Neural cell (in vitro differentiated cells): ENCODE results near the gene RENBP. TPM values are rescaled to one million over a fixed set of nuclear protein-coding genes. Genes with fewer than 3 reads are reported as not detected.

Experiments used
- H2AFZ ChIP-seq: fragments of 200-600, 300-800 bp; sonication (generic), shearing (Covaris generic); 2 replicates; pipeline ENCODE4 v1.6.0; 2014; ENCODE audit warnings: low read depth, mild to moderate bottlenecking, antibody characterized with exemption, low read length, moderate library complexity
- H3F3A ChIP-seq: fragments of 200-600 bp; shearing (Covaris generic); 2 replicates; pipeline ENCODE4 v1.6.1; 2016; ENCODE audit warnings: mild to moderate bottlenecking, moderate library complexity, mixed read lengths, antibody characterized with exemption, low read length; ENCODE audit not compliant: insufficient read depth, poor library complexity, severe bottlenecking
- H3K27ac ChIP-seq: fragments of 200-600, 300-800 bp; sonication (generic), shearing (Covaris generic); 2 replicates; pipeline ENCODE4 v1.5.1; 2014; ENCODE audit warnings: mild to moderate bottlenecking, low read length, moderate library complexity
- H3K27me3 ChIP-seq: fragments of 300-800, 200-600 bp; sonication (generic), shearing (Covaris generic); 2 replicates; pipeline ENCODE4 v1.6.0; 2014; ENCODE audit warnings: mild to moderate bottlenecking, low read depth, low read length, moderate library complexity; ENCODE audit not compliant: insufficient read depth
- H3K36me3 ChIP-seq: fragments of 300-800, 200-600 bp; sonication (generic), shearing (Covaris generic); 2 replicates; pipeline ENCODE4 v1.5.1; 2014; ENCODE audit warnings: mild to moderate bottlenecking, antibody characterized with exemption, low read length, moderate library complexity; ENCODE audit not compliant: insufficient read depth
- H3K4me2 ChIP-seq: fragments of 300-800, 200-600 bp; sonication (generic), shearing (Covaris generic); 2 replicates; pipeline ENCODE4 v1.6.0; 2014; ENCODE audit warnings: mild to moderate bottlenecking, low read length
- H3K4me3 ChIP-seq: fragments of 300-800, 200-600 bp; sonication (generic), shearing (Covaris generic); 2 replicates; pipeline ENCODE4 v1.5.1; 2014; ENCODE audit warnings: mild to moderate bottlenecking, low read length, moderate library complexity
- H3K79me2 ChIP-seq: fragments of 200-600 bp; shearing (Covaris generic); replicated peaks from 2 replicates; pipeline ENCODE4 v1.6.0; 2014; ENCODE audit warnings: mild to moderate bottlenecking, low read length, moderate library complexity; ENCODE audit not compliant: insufficient read depth
- H3K9ac ChIP-seq: fragments of 300-800, 200-600 bp; sonication (generic), shearing (Covaris generic); 2 replicates; pipeline ENCODE4 v1.6.1; 2016; ENCODE audit warnings: mild to moderate bottlenecking, low read length, mixed read lengths
- H3K9me2 ChIP-seq: fragments of 200-600 bp; shearing (Covaris generic); 2 replicates; pipeline ENCODE4 v1.6.1; 2016; ENCODE audit warnings: mild to moderate bottlenecking, low read length, mixed read lengths; ENCODE audit not compliant: insufficient read depth
- H3K9me3 ChIP-seq: fragments of 200-600, 300-800 bp; sonication (generic), shearing (Covaris generic); 2 replicates; pipeline ENCODE4 v1.6.1; 2016; ENCODE audit warnings: mild to moderate bottlenecking, mixed run types, low read length, moderate library complexity, mixed read lengths
- H4K20me1 ChIP-seq: fragments of 200-600 bp; shearing (Covaris generic); 2 replicates; pipeline ENCODE4 v1.6.1; 2016; ENCODE audit warnings: mild to moderate bottlenecking, mixed run types; ENCODE audit not compliant: insufficient read depth
- CTCF ChIP-seq: fragments of 450-650 bp; IDR thresholded peaks from 2 replicates; pipeline ENCODE4 v1.5.1; 2014; ENCODE audit warnings: antibody characterized with exemption, mild to moderate bottlenecking, moderate library complexity; ENCODE audit not compliant: poor library complexity, severe bottlenecking
- EP300 ChIP-seq: fragments of 450-650 bp; conservative IDR thresholded peaks from 2 replicates; pipeline ENCODE4 v1.6.1; 2014; ENCODE audit warnings: antibody characterized with exemption, mild to moderate bottlenecking, moderate library complexity; ENCODE audit not compliant: poor library complexity, severe bottlenecking
- EZH2 ChIP-seq: fragments of 200-600, 300-800 bp; shearing (Covaris generic), sonication (generic); IDR thresholded peaks from 2 replicates; pipeline ENCODE4 v1.6.1; 2014; ENCODE audit warnings: antibody characterized with exemption, low read length, borderline replicate concordance, mild to moderate bottlenecking; ENCODE audit not compliant: insufficient read depth, poor library complexity, severe bottlenecking
- MXI1 ChIP-seq: fragments of 450-650 bp; conservative IDR thresholded peaks from 2 replicates; pipeline ENCODE4 v1.6.1; 2014; ENCODE audit warnings: antibody characterized with exemption, mild to moderate bottlenecking; ENCODE audit not compliant: poor library complexity, severe bottlenecking
- POLR2AphosphoS5 ChIP-seq: IDR thresholded peaks from 2 replicates; pipeline ENCODE4 v1.6.1; 2012
- RAD21 ChIP-seq: fragments of 450-650 bp; conservative IDR thresholded peaks from 2 replicates; pipeline ENCODE4 v1.6.1; 2014; ENCODE audit warnings: antibody characterized with exemption, mild to moderate bottlenecking, moderate library complexity
- REST ChIP-seq: IDR thresholded peaks from 2 replicates; pipeline ENCODE4 v1.6.1; 2012; ENCODE audit warnings: borderline replicate concordance
- SMC3 ChIP-seq: fragments of 450-650 bp; conservative IDR thresholded peaks from 2 replicates; pipeline ENCODE4 v1.6.1; 2014; ENCODE audit warnings: antibody characterized with exemption, mild to moderate bottlenecking, moderate library complexity; ENCODE audit not compliant: poor library complexity
- TAF1 ChIP-seq: IDR thresholded peaks from 2 replicates; pipeline ENCODE4 v1.6.1; 2012; ENCODE audit warnings: low read depth
- polyA plus RNA-seq: library from polyadenylated mRNA; depleted of rRNA; stranded (reverse); fragments of >200 nt; gene quantifications from 2 replicates; pipeline ENCODE4 v1.2.3, GENCODE V29; 2014

RENBP gene
- polyA plus RNA-seq, 1 donor from 2014 or later: 0.89 TPM

GRCh38 chrX:153970357-153971123, 26.1 kb upstream of the RENBP start:
- Histone ChIP-seq H3K4me3 (peak overlapping the region; percentile 85), H3K9ac (peak overlapping the region; percentile 98), H2AFZ (no peak overlapping the region), H3F3A (no peaks in the 10 kb centered on the region), H4K20me1 (no peaks in the 10 kb centered on the region), H3K79me2 (peaks cover 26% of the 10 kb centered on the region), H3K9me2 (no peaks in the 10 kb centered on the region), H3K27me3 (no peaks in the 10 kb centered on the region), H3K9me3 (no peaks in the 10 kb centered on the region), H3K27ac (peak overlapping the region; percentile 98), H3K36me3 (no peaks in the 10 kb centered on the region), H3K4me2 (no peak overlapping the region)
- peak; percentile 78 for TF ChIP-seq MXI1
- TF ChIP-seq POLR2AphosphoS5: peak; percentile 79
- no peak for TF ChIP-seq RAD21

- peaks cover 28% of the 10 kb centered on the region for H3K79me2 ChIP-seq
- peak overlapping the region; percentile 70 for H3K4me2 ChIP-seq
- no peaks in the 10 kb centered on the region for H3K9me2 ChIP-seq
- TF ChIP-seq TAF1 (no peak), SMC3 (no peak), EZH2 (no peak), RAD21 (no peak), MXI1 (no peak), POLR2AphosphoS5 (no peak), REST (no peak)
- no peaks in the 10 kb centered on the region for H3F3A ChIP-seq
- peak overlapping the region; percentile 98 for H3K9ac ChIP-seq
- H3K36me3 ChIP-seq: no peaks in the 10 kb centered on the region
- H4K20me1 ChIP-seq: no peaks in the 10 kb centered on the region
- H3K27me3 ChIP-seq: no peaks in the 10 kb centered on the region
- H2AFZ ChIP-seq: no peak overlapping the region
- peak overlapping the region; percentile 98 for H3K27ac ChIP-seq
- no peaks in the 10 kb centered on the region for H3K9me3 ChIP-seq
- H3K4me3 ChIP-seq: peak overlapping the region; percentile 85
Observed at GRCh38 chrX:153969904-153970356, 25.5 kb upstream of the RENBP start.

GRCh38 chrX:153969125-153969903, 24.9 kb upstream of the RENBP start:
- no peaks in the 10 kb centered on the region for H3K9me3 ChIP-seq
- no peaks in the 10 kb centered on the region for H4K20me1 ChIP-seq
- peak overlapping the region; percentile 85 for H3K4me3 ChIP-seq
- no peak overlapping the region for H2AFZ ChIP-seq
- peak overlapping the region; percentile 70 for H3K4me2 ChIP-seq
- peak overlapping the region; percentile 98 for H3K27ac ChIP-seq
- peak overlapping the region; percentile 98 for H3K9ac ChIP-seq
- peaks cover 33% of the 10 kb centered on the region for H3K79me2 ChIP-seq
- H3K27me3 ChIP-seq: no peaks in the 10 kb centered on the region
- TF ChIP-seq CTCF (no peak), REST (no peak), EZH2 (no peak), MXI1 (no peak), SMC3 (no peak), EP300 (no peak), RAD21 (no peak), TAF1 (no peak), POLR2AphosphoS5 (no peak)
- H3K36me3 ChIP-seq: no peaks in the 10 kb centered on the region
- no peaks in the 10 kb centered on the region for H3F3A ChIP-seq
- no peaks in the 10 kb centered on the region for H3K9me2 ChIP-seq
